GM10266 (cell line): Measurements from ENCODE around the gene INVS.

ENCODE experiments used
- DNase-seq: peaks from one replicate; pipeline ENCODE4 v3.0.0; 2012; ENCODE audit errors: extremely low spot score
- CTCF ChIP-seq: IDR thresholded peaks from 2 replicates; pipeline ENCODE4 v1.5.1; 2012; ENCODE audit warnings: mild to moderate bottlenecking, low read depth; ENCODE audit not compliant: control insufficient read depth, insufficient read depth; ENCODE audit errors: missing control alignments

INVS gene

GRCh38 chr9:100282388-100282719 is 183.3 kb downstream of the INVS start:
- no peak for DNase-seq
- no peak for TF ChIP-seq CTCF

- no peak for DNase-seq
- no peak for TF ChIP-seq CTCF
Observed at GRCh38 chr9:100284247-100284646, 185.2 kb downstream of the INVS start.

- DNase-seq: no peak
Observed at GRCh38 chr9:100285080-100285479, 186.0 kb downstream of the INVS start.

GRCh38 chr9:100285601-100286000 is 186.6 kb downstream of the INVS start:
- DNase-seq: no peak
- TF ChIP-seq CTCF: no peak

More at GRCh38 chr9:100285080-100285479, 186.0 kb downstream of the INVS start:
- TF ChIP-seq CTCF: no peak

GRCh38 chr9:100286257-100286656 is 187.2 kb downstream of the INVS start:
- no peak for TF ChIP-seq CTCF
- DNase-seq: no peak

GRCh38 chr9:100287186-100287585 is 188.1 kb downstream of the INVS start:
- TF ChIP-seq CTCF: no peak
- no peak for DNase-seq

GRCh38 chr9:100290714-100291113 is 191.7 kb downstream of the INVS start:
- DNase-seq: no peak
- no peak for TF ChIP-seq CTCF
